ENCODE results near the gene DEFB124.
"Not testable (repeated sequence)": the region's sequence is repeated elsewhere in the genome, so short reads cannot be mapped to it uniquely, and the experiment has no call there.

DEFB124 gene

GRCh38 chr20:31508517-31509244 is 33.8 kb upstream of the DEFB124 start:
- no peaks in the 10 kb centered on the region for H3K27me3 ChIP-seq (ENCODE audit: insufficient read depth, low read length)
- 0 out of 2 replicates have a peak, but pooled peaks cover 2% of the 10 kb centered on the region for H3K4me1 ChIP-seq (ENCODE audit: insufficient read depth, low read length)
- no peaks in the 10 kb centered on the region for H3K9me3 ChIP-seq (ENCODE audit: insufficient read depth, low read depth, low read length)
- no peak overlapping the region for H3K27ac ChIP-seq (ENCODE audit: low read length)
- no peaks in the 10 kb centered on the region for H3K36me3 ChIP-seq (ENCODE audit: insufficient read depth, low read depth, low read length)
- no peak overlapping the region for H3K9ac ChIP-seq (ENCODE audit: low read depth, low read length)
- no peak overlapping the region for H3K4me3 ChIP-seq (ENCODE audit: low read length)

- Histone ChIP-seq H3K27ac (ENCODE audit: low read length) (no peak overlapping the region), H3K36me3 (ENCODE audit: insufficient read depth, low read depth, low read length) (no peaks in the 10 kb centered on the region), H3K27me3 (ENCODE audit: insufficient read depth, low read length) (no peaks in the 10 kb centered on the region; the same call in none of the 2 replicates), H3K9ac (ENCODE audit: low read depth, low read length) (no peak overlapping the region), H3K4me1 (ENCODE audit: insufficient read depth, low read length) (0 out of 2 replicates have a peak, but pooled peaks cover 2% of the 10 kb centered on the region), H3K9me3 (ENCODE audit: insufficient read depth, low read depth, low read length) (no peaks in the 10 kb centered on the region), H3K4me3 (ENCODE audit: low read length) (no peak overlapping the region)
Measured at GRCh38 chr20:31505903-31506302, 31.0 kb upstream of the DEFB124 start.

DNA sequence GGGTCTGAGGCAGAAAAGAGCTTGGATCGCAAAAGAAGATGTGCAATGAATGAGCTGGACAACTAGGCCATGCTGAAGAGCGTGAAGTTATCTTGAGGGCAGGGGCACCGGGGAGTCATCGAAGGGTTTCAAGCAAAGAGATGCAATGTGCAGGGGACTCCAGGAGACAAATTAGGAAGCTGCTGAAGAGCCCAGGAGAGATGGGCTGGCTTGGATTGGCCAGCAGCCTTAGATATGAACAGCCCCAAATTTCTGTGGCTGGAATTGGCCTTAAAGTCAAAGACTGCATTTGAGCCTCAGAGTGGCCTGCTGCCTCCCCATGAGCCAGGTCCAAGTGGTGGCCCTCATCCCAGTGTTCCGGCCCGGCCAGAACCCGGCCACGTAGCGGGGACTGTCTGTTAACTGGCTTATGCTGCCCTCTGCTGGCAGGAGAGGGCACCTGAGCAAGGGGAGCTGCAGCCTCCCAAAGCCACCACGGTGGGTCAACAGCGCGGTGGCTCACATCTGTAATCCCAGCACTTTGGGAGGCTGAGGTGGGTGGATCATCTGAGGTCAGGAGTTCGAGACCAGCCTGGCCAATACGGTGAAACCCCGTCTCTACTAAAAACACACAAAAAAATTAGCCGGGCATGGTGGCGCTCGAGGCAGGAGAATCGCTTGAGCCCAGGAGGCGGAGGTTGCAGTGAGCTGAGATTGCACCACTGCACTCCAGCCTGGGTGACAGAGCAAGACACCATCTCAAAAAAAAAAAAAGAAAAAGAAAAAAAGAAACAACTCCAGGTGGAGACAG is 28.2 kb upstream of the DEFB124 start:
- not testable (repeated sequence) for H3K9me3 ChIP-seq (ENCODE audit: insufficient read depth, low read depth, low read length); H3K27ac ChIP-seq (ENCODE audit: low read length); H3K9ac ChIP-seq (ENCODE audit: low read depth, low read length); H3K27me3 ChIP-seq (ENCODE audit: insufficient read depth, low read length); H3K36me3 ChIP-seq (ENCODE audit: insufficient read depth, low read depth, low read length); H3K4me3 ChIP-seq (ENCODE audit: low read length); H3K4me1 ChIP-seq (ENCODE audit: insufficient read depth, low read length)

DNA sequence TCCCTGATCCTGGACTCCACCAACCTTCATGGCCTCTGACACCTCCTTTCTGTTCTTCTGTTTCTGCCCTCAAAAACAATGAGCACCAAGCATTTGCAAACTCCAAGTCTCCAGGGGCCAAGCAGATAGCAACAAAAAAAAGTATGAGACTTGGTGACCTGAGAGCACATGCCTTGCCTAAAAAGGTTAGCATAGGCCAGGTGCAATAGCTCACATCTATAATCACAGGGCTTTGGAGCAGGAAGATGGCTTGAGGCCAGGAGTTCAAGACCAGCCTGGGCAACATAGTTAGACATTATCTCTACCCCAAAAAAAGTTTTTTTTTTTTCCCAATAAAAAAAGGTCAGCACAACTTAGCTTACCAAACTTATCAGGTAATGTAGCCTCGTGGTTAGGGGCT is 25.6 kb upstream of the DEFB124 start:
- peaks cover 7% of the 10 kb centered on the region for H3K27me3 ChIP-seq (ENCODE audit: insufficient read depth, low read length)
- no peak overlapping the region for H3K4me3 ChIP-seq (ENCODE audit: low read length)
- H3K27ac ChIP-seq (ENCODE audit: low read length), result no peak overlapping the region
- H3K9me3 ChIP-seq (ENCODE audit: insufficient read depth, low read depth, low read length), result no peaks in the 10 kb centered on the region
- no peaks in the 10 kb centered on the region for H3K4me1 ChIP-seq (ENCODE audit: insufficient read depth, low read length)
- H3K9ac ChIP-seq (ENCODE audit: low read depth, low read length), result no peak overlapping the region
- H3K36me3 ChIP-seq (ENCODE audit: insufficient read depth, low read depth, low read length), result no peaks in the 10 kb centered on the region

GRCh38 chr20:31497838-31498540 is 23.1 kb upstream of the DEFB124 start:
- Histone ChIP-seq H3K9me3 (ENCODE audit: insufficient read depth, low read depth, low read length) (peaks cover 2% of the 10 kb centered on the region; the same call in 1 of the 2 replicates), H3K4me3 (ENCODE audit: low read length) (no peak overlapping the region), H3K4me1 (ENCODE audit: insufficient read depth, low read length) (no peaks in the 10 kb centered on the region), H3K27me3 (ENCODE audit: insufficient read depth, low read length) (peaks cover 7% of the 10 kb centered on the region), H3K9ac (ENCODE audit: low read depth, low read length) (no peak overlapping the region), H3K27ac (ENCODE audit: low read length) (no peak overlapping the region), H3K36me3 (ENCODE audit: insufficient read depth, low read depth, low read length) (no peaks in the 10 kb centered on the region)

DNA sequence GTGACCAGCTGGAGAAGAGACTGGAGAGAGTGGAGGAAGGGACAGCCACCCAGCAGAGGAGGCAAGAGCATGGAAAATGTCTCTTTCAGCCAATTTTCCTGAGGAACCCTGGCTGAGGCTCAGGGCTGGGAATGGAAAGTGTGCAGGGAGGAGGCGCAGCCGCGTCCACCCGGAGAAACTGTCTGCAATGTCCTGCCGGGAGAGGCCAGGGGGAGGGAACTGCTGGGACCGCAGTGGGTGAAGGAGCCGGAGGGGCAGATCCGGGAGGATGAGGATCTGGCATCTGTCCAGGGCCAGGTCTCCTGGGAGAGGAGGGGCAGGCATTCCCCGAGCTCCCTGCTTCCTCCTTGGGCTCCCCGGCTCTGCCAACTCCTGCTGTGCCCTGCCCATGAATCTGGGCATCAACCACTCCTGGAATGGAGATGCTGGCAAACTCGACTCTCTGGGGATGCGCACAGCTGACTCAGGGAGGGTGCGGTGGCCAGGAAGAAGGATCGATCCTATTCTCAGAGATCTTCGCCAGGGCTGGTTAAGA is 21.9 kb upstream of the DEFB124 start:
- H3K9ac ChIP-seq (ENCODE audit: low read depth, low read length), result no peak overlapping the region

GRCh38 chr20:31494131-31494530 is 19.2 kb upstream of the DEFB124 start:
- no peak overlapping the region for H3K9ac ChIP-seq (ENCODE audit: low read depth, low read length)
- no peaks in the 10 kb centered on the region for H3K4me1 ChIP-seq (ENCODE audit: insufficient read depth, low read length)
- H3K4me3 ChIP-seq (ENCODE audit: low read length), result no peak overlapping the region
- peaks cover 2% of the 10 kb centered on the region; the same call in 1 of the 2 replicates for H3K9me3 ChIP-seq (ENCODE audit: insufficient read depth, low read depth, low read length)
- no peak overlapping the region for H3K27ac ChIP-seq (ENCODE audit: low read length)
- no peaks in the 10 kb centered on the region for H3K36me3 ChIP-seq (ENCODE audit: insufficient read depth, low read depth, low read length)
- H3K27me3 ChIP-seq (ENCODE audit: insufficient read depth, low read length), result peaks cover 7% of the 10 kb centered on the region; the same call in 1 of the 2 replicates

More for the DNA sequence above, 21.9 kb upstream of the DEFB124 start:
- no peak overlapping the region for H3K4me3 ChIP-seq (ENCODE audit: low read length)
- peaks cover 2% of the 10 kb centered on the region; the same call in 1 of the 2 replicates for H3K9me3 ChIP-seq (ENCODE audit: insufficient read depth, low read depth, low read length)
- no peak overlapping the region for H3K27ac ChIP-seq (ENCODE audit: low read length)
- no peaks in the 10 kb centered on the region for H3K4me1 ChIP-seq (ENCODE audit: insufficient read depth, low read length)
- peaks cover 7% of the 10 kb centered on the region; the same call in 1 of the 2 replicates for H3K27me3 ChIP-seq (ENCODE audit: insufficient read depth, low read length)
- no peaks in the 10 kb centered on the region for H3K36me3 ChIP-seq (ENCODE audit: insufficient read depth, low read depth, low read length)

GRCh38 chr20:31490752-31491151 is 15.8 kb upstream of the DEFB124 start:
- H3K9ac ChIP-seq (ENCODE audit: low read depth, low read length), result no peak overlapping the region
- H3K9me3 ChIP-seq (ENCODE audit: insufficient read depth, low read depth, low read length), result peaks cover 2% of the 10 kb centered on the region; the same call in 1 of the 2 replicates
- H3K36me3 ChIP-seq (ENCODE audit: insufficient read depth, low read depth, low read length), result no peaks in the 10 kb centered on the region
- peaks cover 10% of the 10 kb centered on the region for H3K27me3 ChIP-seq (ENCODE audit: insufficient read depth, low read length)
- no peak overlapping the region for H3K4me3 ChIP-seq (ENCODE audit: low read length)
- no peaks in the 10 kb centered on the region for H3K4me1 ChIP-seq (ENCODE audit: insufficient read depth, low read length)
- no peak overlapping the region for H3K27ac ChIP-seq (ENCODE audit: low read length)

DNA sequence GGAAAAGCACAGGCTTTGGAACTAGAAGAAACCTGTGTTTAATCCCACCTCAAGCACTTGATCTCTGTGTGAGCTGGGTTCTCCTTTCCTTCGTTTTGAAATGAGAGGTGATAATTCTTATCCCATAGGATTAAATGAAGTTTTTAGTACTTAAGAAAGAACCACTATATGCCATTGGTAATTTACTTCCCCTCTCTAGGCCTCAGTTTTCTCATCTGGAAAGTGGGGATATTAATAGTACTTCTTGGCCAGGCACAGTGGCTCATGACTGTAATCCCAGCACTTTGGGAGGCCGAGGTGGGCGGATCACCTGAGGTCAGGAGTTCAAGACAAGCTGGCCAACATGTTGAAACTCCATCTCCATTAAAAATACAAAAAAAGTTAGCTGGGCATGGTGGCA is 14.2 kb upstream of the DEFB124 start:
- H3K4me3 ChIP-seq (ENCODE audit: low read length), result no peak overlapping the region
- no peaks in the 10 kb centered on the region for H3K36me3 ChIP-seq (ENCODE audit: insufficient read depth, low read depth, low read length)
- no peak overlapping the region for H3K27ac ChIP-seq (ENCODE audit: low read length)
- H3K27me3 ChIP-seq (ENCODE audit: insufficient read depth, low read length), result peaks cover 26% of the 10 kb centered on the region
- no peak overlapping the region for H3K9ac ChIP-seq (ENCODE audit: low read depth, low read length)
- peaks cover 2% of the 10 kb centered on the region; the same call in 1 of the 2 replicates for H3K9me3 ChIP-seq (ENCODE audit: insufficient read depth, low read depth, low read length)
- no peaks in the 10 kb centered on the region for H3K4me1 ChIP-seq (ENCODE audit: insufficient read depth, low read length)

- Histone ChIP-seq H3K4me3 (ENCODE audit: low read length) (no peak overlapping the region), H3K9ac (ENCODE audit: low read depth, low read length) (no peak overlapping the region), H3K27me3 (ENCODE audit: insufficient read depth, low read length) (peaks cover 26% of the 10 kb centered on the region), H3K9me3 (ENCODE audit: insufficient read depth, low read depth, low read length) (no peaks in the 10 kb centered on the region), H3K36me3 (ENCODE audit: insufficient read depth, low read depth, low read length) (no peaks in the 10 kb centered on the region), H3K4me1 (ENCODE audit: insufficient read depth, low read length) (no peaks in the 10 kb centered on the region), H3K27ac (ENCODE audit: low read length) (no peak overlapping the region)
Measured at GRCh38 chr20:31488115-31488514, 13.2 kb upstream of the DEFB124 start.

Measured in iPS-20b (cell line).